ENCODE data around the gene EXOSC2.

Gene EXOSC2

DNA sequence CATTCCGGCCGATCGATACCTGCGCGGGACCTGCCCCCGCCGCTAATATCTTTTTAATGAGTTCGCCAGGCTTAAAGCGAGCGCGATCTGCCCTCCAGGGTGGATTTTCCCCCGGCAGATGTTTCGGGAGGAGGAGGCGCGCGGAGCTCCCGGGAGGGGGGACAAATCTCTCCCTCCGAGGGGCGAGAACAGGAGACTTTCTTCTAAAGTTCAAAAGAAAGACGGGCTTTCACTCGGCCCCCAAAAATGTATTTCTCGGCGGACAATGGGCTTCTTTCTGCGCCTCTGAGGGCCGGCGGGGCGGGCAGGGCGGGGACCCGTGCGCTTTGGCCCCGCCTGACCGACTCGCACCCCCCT, 33.3 kb upstream of the EXOSC2 start:
- in situ Hi-C loops (cut with HindIII; ENCODE audit: low sequenced_read_pairs) = no loop called here
- no peak overlapping the region for H3K4me3 ChIP-seq (ENCODE audit: low read depth, low read length)
- DNase-seq (ENCODE audit: low read depth, low spot score) = no peak
- TF ChIP-seq, protein P1, sequence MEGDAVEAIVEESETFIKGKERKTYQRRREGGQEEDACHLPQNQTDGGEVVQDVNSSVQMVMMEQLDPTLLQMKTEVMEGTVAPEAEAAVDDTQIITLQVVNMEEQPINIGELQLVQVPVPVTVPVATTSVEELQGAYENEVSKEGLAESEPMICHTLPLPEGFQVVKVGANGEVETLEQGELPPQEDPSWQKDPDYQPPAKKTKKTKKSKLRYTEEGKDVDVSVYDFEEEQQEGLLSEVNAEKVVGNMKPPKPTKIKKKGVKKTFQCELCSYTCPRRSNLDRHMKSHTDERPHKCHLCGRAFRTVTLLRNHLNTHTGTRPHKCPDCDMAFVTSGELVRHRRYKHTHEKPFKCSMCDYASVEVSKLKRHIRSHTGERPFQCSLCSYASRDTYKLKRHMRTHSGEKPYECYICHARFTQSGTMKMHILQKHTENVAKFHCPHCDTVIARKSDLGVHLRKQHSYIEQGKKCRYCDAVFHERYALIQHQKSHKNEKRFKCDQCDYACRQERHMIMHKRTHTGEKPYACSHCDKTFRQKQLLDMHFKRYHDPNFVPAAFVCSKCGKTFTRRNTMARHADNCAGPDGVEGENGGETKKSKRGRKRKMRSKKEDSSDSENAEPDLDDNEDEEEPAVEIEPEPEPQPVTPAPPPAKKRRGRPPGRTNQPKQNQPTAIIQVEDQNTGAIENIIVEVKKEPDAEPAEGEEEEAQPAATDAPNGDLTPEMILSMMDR (IDR thresholded peaks at IDR 0.05; ENCODE audit: low read depth, low read length) = no peak

- DNase-seq (ENCODE audit: low read depth, low spot score) = no peak
- in situ Hi-C loops (cut with HindIII; ENCODE audit: low sequenced_read_pairs) = no loop called here
- H3K4me3 ChIP-seq (ENCODE audit: low read depth, low read length) = no peak overlapping the region
- TF ChIP-seq, protein P1 (IDR thresholded peaks at IDR 0.05; ENCODE audit: low read depth, low read length) = no peak
Observed at GRCh38 chr9:130660683-130661450, 32.7 kb upstream of the EXOSC2 start.

GRCh38 chr9:130661451-130662098, 32.0 kb upstream of the EXOSC2 start:
- TF ChIP-seq, protein P1 (IDR thresholded peaks at IDR 0.05; ENCODE audit: low read depth, low read length) = no peak
- in situ Hi-C loops (cut with HindIII; ENCODE audit: low sequenced_read_pairs) = no loop called here
- no peak for DNase-seq (ENCODE audit: low read depth, low spot score)
- H3K4me3 ChIP-seq (ENCODE audit: low read depth, low read length) = no peak overlapping the region

DNA sequence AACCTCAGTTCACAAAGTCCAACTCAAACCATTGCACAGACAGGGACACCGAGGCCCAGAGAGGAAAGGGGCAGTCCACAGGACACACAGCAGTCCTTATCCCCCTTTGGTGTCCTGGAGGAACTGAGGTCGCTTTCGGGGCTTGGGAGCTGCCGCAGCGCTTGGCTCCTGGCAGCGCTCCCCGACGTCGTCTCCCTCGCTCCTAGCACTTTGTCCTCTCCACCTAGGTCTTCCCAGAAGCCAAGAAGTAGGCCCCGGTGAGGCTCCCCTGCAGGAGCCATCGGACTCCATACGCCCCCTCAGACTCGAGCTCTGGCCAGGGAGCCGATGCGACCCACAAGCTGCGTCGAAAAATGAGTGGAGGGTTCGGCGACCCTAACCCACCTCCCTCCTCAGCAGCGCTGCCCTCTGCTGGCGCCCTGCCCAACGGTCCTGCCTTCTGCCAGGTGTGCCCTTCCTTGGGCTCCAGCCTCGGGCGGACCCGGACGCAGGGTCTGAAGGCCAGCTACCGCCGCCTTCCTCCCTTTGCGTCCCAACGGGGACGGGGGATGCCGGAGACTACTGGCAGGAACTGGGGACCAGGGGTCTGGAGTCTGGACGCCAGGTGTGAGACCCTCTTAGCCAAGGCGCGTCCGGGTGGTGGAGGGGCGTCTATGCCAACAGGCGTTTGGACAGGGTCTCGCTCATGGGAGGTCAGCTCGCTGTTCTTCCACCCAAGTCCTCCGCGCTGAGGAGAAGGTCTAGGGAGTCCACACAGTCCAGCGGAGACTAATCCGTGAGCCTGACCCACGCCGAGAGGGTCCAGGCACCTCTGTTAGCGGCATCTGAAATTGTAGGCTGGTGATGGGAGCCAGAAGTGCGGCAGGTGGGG, 31.2 kb upstream of the EXOSC2 start:
- in situ Hi-C loops (cut with HindIII; ENCODE audit: low sequenced_read_pairs) = no loop called here
- no peak overlapping the region for H3K4me3 ChIP-seq (ENCODE audit: low read depth, low read length)
- DNase-seq (ENCODE audit: low read depth, low spot score) = no peak
- TF ChIP-seq, protein P1 (IDR thresholded peaks at IDR 0.05; ENCODE audit: low read depth, low read length) = no peak

DNA sequence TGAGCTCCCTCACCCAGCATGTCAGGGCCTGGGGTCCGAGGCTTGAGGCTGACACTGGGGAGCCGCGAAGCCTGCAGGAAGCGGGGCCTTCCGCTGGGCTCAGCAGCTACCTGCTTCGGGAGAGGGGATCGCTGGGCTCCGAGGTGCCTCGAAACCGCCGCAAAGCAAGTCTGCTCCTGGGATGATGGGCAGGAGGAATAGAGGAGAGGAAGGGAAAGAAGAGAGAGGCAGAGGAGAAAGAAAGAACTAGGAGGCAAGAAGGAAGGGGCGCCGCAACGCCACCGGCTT, 30.7 kb upstream of the EXOSC2 start:
- in situ Hi-C loops (cut with HindIII; ENCODE audit: low sequenced_read_pairs) = no loop called here
- H3K4me3 ChIP-seq (ENCODE audit: low read depth, low read length) = no peak overlapping the region
- DNase-seq (ENCODE audit: low read depth, low spot score) = no peak
- TF ChIP-seq, protein P1 (IDR thresholded peaks at IDR 0.05; ENCODE audit: low read depth, low read length) = no peak

DNA sequence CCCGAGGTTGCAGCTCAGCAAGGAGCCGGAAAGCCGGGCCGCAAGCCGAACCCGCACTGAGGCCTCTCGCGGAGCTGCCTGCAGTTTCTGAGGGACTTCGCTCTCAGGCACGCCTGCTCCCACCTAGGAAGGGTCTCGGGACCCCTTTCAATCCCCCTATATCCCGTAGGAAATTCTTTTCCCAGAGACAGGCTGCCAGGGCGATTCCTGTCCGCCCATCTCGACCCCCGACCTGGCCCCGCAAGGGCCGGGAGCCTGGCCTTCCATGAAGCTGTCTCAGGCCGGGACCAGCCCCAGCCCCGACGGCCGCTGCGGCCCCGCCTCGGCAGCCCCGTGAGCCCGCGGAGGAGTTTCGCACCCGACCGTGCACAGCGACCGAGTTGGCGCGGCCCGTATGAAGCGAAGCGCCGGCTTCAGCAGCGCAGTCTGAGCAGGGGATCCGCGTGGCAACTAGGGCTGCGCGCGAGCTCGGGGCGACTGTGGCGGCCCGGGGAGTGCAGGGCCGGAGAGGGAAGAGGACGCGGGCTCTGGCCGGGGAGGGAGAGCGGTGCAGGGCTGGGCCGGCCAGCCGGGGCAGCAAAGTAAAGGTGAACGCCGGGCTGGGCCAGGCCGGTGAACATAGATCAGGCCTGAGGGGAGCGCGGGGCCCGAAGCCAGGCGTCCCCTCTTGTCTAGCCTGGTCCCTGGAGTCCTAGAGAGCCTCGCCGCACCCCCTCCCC, 30.2 kb upstream of the EXOSC2 start:
- H3K4me3 ChIP-seq (ENCODE audit: low read depth, low read length) = no peak overlapping the region
- TF ChIP-seq, protein P1 (IDR thresholded peaks at IDR 0.05; ENCODE audit: low read depth, low read length) = no peak
- no peak for DNase-seq (ENCODE audit: low read depth, low spot score)
- in situ Hi-C loops (cut with HindIII; ENCODE audit: low sequenced_read_pairs) = no loop called here

All from astrocyte of the spinal cord (primary cell).